HG03457 (cell line): ENCODE data around the gene ASTL.

Experiments used
- ATAC-seq: cut with Tn5 transposase; IDR thresholded peaks from one replicate; pipeline ENCODE4 v1.9.1; 2021; ENCODE audit warnings: moderate number of reproducible peaks; ENCODE audit not compliant: unreplicated experiment

Gene ASTL

GRCh38 chr2:96100893-96101304, 37.4 kb downstream of the ASTL start:
- ATAC-seq, result no peak

DNA sequence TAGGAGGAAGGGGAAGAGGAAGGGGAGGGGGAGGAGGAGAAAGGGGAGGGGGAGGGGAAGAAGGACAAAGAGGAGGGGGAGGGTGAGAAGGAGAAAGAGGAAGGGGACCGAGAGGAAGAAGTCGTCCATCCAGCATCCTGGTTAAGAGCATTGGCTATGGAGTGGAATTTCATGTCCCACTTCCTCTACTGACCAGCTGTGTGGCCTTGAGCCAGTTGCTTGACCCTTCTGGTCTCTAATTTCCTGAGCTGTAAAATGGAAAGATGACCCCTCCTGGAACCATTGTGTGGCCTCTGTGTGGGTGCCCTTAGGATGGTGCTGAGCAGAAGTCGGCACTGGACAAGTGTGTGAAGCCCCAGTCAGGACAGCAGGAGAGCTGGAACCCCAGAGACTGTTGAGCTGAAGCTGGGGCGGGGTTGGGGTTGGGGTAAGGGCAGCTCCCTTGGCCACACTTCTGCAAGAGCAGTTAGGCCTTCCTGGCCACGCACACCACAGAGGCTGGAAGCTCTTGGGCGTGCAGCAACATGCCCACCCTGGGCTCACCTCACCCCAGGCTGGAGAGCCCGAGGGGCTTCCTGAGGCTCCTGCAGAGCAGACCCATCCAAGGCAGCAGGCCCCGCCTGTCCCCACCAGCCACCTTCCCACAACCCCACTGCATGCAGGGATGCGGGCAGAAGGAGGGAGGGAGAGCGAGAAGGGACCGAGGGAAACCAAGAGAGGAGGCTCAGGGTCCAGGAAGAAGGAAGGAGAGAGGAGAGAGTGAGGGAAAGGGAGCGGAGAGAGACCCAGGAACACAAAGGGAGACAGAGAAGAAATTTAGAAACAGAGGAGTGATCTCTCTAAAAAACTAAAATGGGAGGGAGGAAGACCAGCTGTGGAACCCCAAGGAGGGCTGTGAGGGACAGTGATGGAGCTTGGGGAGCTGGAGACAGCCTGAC, 38.2 kb downstream of the ASTL start:
- ATAC-seq, result no peak

DNA sequence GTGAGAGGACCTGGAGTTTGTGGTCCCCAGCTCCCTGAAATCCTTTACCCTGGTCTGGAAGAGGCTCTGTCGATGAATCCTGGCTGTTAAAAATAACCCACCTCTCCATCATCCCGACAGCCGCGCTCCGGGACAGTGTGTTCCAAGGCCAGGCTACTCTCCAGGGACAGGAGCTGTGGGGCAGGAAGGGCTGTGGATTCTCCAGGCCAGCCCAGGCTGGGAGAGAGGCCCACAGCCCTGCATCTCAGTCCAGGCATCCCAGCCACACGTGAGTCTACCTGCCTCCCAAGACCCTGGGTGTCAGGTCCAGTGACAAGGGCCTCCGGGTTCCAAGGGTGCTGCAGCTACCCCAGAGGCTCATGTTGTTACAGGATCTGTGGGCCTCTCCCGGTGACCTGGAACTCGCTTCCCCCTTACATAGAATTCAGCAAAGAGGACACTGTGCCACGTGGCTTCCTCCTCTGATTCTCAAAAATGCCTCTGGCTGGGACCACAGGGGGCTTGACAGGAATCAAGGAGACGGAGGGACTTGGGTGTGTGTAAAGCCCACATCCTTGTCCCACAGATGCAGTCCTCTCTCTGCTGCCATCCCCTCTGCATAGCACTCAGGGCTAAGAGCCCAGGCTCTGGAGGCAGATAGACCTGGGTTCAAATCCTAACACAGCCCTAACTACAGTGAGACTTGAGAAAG, 39.3 kb downstream of the ASTL start:
- no peak for ATAC-seq

GRCh38 chr2:96097951-96098823, 40.1 kb downstream of the ASTL start:
- ATAC-seq, result no peak

GRCh38 chr2:96097441-96097840, 40.9 kb downstream of the ASTL start:
- ATAC-seq, result no peak

- no peak for ATAC-seq
Observed at GRCh38 chr2:96095116-96095636, 43.1 kb downstream of the ASTL start.

DNA sequence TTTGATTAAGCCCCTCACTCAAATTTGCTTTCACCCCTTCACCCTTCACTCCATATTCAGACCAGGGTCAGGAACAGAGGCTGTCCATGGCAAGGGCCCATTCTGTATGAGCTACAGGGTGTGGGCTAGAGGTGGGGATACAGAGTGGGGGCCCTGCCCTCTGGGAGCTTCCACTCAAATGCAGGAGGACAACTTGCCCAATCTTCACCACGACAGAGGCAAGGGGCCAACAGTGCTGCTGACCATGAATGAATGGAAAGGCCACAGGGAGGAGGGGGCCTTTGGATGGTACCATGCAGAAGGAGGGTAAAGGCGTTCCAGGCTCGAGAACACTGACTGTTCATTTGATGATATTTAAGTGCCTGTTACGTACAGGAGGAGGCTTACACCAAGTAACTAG, 44.8 kb downstream of the ASTL start:
- ATAC-seq, result no peak

DNA sequence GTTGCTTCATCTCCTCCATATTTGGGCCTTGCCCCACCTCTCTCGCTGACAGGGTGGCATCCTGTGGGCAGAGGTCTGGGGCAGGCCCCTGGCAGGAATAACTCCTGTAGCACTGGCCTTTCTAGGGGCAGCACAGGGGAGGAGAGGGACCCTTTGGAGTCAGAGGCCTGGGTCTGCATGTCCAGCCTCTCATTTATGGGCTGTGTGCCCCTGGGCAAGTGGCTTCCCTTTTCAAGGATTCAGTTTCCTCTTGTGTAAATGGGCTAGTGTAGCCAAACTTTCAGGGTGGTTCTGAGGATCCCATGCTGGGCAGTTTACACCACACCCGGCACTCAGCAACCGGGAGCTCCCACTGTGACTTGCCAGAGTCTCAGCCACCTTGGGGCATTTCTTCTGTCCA, 45.4 kb downstream of the ASTL start:
- ATAC-seq, result no peak

GRCh38 chr2:96092573-96092877, 45.8 kb downstream of the ASTL start:
- no peak for ATAC-seq

DNA sequence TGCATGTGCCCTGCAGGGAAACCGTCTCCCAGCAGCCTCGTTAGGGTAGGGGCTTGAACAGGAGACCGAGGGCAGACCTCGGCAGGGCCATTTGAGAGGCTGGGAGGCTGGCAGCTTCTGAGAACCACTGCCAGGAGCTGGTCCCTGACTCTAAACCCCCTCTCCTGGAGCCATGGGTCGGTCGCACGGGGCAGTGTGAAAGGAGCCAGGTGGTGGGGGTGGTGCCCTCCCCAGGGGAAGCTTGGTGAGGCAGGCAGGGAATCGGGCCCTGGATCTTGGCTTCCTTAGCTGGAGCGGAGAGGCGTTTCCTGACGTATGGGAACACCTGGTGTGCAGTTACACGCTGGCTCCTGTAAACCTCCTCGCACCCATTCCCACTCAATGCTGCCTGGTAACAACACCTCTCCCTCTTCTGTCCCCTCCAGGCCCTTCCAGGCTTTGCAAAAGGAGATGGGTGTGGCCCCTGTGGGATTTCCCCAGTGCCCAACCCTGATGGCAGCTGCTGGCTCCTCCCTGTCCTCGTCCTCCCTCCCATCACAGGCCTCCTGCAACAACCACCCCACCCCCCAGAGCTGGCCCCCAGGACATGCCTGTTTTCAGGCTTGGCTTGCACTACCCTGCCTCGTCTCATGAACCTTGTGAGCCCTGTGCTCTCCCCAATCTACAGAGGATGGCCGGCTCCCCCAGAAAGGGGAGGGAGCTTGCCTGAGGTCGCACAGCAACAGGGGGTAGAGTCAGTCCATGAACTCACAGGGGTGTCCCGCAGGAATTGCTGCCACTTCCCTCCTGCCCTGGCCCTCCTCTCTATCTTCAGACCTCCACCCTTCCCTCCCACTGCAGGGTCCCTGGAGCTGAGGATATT, 46.4 kb downstream of the ASTL start:
- no peak for ATAC-seq

DNA sequence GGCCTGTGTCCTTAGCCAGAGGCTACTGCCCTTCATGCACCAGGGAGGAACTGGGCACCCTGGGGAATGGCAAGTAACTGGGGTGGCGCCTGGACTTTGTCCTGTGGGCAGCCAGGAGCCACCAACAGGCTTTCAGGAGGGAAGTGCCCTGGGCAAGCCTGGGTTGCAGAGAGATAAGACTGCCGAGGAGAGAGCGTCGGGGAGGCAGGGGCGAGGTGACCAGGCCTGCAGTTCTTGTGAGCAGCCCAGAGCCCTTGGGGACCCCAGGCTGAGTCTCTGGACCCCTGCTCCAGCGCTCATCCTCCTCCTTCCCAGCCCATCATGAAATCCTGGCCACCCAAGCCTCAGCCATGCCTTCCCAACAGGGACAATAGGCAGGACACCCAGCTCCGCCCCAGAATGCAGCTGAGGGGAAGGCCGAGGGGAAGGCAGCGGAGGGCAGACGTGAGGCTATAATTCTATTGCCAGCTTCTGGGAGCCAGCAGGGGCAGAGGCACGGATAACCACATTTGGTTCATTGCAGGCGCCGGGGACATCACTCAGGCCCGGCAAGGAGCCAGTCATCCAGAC, 47.1 kb downstream of the ASTL start:
- no peak for ATAC-seq

GRCh38 chr2:96090196-96090926, 47.9 kb downstream of the ASTL start:
- no peak for ATAC-seq

DNA sequence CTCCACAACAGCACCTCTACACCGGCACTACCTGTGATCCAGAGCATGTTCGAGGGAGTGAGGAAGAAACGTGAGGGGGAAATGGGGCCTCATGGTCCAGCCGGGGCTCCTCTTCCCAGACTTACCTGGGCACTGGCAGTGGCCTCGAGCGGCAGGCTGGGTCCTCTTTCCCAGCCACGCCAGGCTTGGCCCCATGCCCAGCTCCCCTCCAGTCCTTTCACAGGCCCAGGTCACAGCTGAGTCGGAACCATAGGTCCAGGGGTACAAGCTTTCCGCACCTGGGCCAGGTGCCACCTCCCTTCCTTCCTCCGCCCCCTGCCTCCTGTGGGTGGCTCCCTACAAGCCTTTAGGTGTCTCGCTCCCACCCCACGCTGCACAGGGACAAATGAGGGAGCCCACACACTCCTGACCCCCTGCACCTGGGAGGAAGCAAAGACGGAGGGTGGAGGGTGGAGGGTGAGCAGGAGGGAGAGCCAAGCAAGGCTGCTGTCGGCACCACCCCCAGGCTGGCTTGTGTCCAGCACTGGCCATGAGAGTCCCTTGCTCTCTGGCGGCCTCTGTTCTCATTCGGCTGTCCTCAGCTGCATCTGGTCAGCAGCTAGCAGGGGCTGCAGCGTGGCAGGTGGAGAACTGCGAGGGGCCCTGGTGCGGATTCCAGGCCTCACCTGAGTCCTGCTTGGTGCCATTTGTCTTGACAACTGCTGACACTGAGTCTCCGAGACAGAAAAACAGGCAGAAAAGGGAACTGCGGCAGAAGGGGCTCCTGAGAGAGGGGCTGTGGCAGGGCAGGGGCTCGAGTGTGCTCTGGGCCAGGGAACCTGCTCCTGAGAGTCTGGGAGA, 48.7 kb downstream of the ASTL start:
- ATAC-seq, result no peak

DNA sequence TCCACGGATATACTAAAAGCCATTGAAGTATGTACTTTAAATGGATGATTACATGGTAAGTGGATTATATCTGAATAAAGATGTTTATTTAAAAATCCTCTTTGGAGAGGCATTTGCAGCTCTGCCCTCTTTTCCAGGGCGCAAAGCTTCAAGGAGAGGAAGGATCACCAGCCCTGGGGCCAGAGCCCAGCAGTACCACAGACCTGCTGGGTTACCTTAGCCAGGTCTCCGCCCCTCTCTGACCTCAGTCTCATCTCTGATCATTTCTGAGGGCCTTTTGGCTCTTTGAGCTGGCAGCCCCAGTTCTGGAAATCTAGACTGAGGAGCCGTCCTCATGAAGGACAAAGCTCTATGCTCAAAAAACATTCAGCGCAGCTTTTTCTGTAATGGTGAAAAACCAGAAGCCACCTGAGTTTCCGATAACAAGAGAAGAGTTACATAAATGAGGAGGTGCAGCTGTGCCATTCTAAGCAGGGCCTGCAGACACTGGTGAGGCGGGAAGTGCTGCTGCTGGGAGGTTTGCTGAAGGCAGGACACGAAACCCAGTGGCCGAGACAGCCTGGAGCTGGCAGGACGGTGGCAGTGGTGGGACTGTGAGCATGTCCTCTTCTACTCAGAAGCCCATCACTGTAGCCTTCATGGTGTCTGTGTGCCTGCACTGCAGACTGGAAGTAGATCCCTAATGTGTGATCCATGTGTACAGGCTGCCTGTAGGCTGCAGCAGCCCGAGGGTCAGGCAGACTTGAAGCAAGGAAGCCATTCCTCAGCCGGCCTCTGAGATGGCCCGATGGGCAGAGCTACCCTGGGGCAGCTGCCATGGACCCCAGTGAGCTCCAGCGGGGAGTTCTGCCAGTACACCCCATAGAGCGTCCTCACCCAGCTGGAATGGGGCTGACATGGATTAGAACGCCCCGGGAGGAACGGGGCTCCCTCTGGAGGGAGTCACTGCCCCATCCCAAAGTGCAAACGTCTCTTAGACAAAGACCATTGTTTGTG, 49.7 kb downstream of the ASTL start:
- no peak for ATAC-seq

GRCh38 chr2:96087130-96087529, 51.2 kb downstream of the ASTL start:
- ATAC-seq, result no peak

DNA sequence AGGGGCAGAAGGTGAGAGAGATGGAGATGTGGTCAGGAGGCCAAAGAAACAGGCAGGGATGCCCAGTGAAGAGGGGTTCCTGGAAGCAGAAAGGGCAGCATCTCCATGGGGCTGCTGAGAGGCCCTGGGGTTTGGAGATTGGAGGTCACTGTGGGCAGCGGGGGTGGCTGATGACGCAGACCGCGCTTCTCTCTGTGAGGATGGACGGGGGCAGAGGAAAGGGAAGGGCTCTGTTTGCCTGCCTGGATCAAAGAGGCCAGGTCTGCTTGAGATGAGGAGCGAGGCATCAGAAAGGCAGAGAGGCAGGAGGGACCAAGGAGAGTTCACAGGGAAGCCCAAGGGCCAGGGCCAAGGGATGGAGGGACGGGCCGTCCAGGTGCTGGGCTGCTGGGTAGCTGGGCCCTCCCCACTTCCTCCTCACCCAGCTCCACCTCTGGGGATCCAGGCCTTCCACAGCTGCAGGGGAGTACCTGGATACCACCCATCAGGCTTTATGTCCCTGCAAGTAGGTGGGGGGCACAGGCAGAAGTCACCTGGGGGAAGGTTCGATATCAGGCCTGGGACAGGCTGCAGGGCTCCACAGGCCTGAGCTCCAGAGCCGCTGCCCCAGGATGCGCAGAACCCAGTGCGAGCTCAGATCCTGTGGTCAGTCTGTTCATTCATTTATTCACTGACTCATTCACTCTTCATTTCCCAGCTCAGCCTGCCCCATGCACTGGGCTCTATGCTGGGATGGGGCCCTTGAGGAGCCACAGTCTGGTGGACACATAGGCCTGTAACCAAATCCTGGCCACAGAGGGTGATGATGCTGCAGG, 52.6 kb downstream of the ASTL start:
- no peak for ATAC-seq
